Lower leg skin (tissue), 3 donors: ENCODE results near the gene SLCO1B3.

Source experiments
- POLR2A ChIP-seq, 2 donors: fragments of 450-650 bp; IDR thresholded peaks; one replicate each; pipeline ENCODE4 v1.6.1; 2016 to 2017; ENCODE audit warnings: antibody characterized with exemption in 2 of 2, mild to moderate bottlenecking in 1 of 2, moderate library complexity in 1 of 2
- TF ChIP-seq, protein P1 (sequence below), 3 donors: fragments of 450-650 bp; IDR thresholded peaks; one replicate each; pipeline ENCODE4 v1.5.1; 2016; ENCODE audit warnings: antibody characterized with exemption in 3 of 3, mild to moderate bottlenecking in 3 of 3, moderate library complexity in 2 of 3

DNA sequence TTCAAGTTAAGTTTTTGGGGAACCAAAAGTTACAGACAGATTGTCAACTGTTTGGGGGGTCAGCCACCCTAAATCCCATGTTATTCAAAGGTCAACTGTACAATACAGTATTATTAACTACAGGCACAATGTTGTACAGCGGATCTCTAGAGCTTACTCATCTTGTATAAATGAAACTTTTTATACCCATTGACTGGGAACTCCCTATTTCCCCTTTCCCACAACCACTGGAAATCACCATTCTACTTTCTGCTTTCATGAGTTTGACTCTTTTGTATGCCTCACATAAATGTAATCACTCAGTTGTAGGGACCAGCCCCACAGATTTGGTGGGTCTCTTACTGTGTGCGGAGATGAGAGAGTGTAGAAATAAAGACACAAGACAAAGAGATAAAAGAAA, 57.8 kb downstream of the SLCO1B3 start:
- TF ChIP-seq, protein P1, sequence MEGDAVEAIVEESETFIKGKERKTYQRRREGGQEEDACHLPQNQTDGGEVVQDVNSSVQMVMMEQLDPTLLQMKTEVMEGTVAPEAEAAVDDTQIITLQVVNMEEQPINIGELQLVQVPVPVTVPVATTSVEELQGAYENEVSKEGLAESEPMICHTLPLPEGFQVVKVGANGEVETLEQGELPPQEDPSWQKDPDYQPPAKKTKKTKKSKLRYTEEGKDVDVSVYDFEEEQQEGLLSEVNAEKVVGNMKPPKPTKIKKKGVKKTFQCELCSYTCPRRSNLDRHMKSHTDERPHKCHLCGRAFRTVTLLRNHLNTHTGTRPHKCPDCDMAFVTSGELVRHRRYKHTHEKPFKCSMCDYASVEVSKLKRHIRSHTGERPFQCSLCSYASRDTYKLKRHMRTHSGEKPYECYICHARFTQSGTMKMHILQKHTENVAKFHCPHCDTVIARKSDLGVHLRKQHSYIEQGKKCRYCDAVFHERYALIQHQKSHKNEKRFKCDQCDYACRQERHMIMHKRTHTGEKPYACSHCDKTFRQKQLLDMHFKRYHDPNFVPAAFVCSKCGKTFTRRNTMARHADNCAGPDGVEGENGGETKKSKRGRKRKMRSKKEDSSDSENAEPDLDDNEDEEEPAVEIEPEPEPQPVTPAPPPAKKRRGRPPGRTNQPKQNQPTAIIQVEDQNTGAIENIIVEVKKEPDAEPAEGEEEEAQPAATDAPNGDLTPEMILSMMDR (IDR thresholded peaks at IDR 0.05) = no peak
- TF ChIP-seq POLR2A (IDR thresholded peaks at IDR 0.05) = no peak
